Neutrophil (primary cell): ENCODE measurements around the gene GBP7.

Experiments
- H3K27ac ChIP-seq: fragments of 200-600 bp; sonication (generic); 2 replicates; pipeline ENCODE4 v1.5.1; 2016; ENCODE audit warnings: mild to moderate bottlenecking, moderate library complexity
- H3K27me3 ChIP-seq: fragments of 200-600 bp; sonication (generic); 2 replicates; pipeline ENCODE4 v1.6.0; 2016; ENCODE audit warnings: mild to moderate bottlenecking
- H3K36me3 ChIP-seq: fragments of 200-600 bp; sonication (generic); 2 replicates; pipeline ENCODE4 v1.5.1; 2017
- H3K4me1 ChIP-seq, 2 experiments: fragments of 200-600 bp in 1 of 2; sonication (generic) in 1 of 2; 1 replicate in 1 of 2; 2 replicates in 1 of 2; pipeline versions ENCODE4 v1.5.1 to v1.6.1; 2013 to 2016; ENCODE audit warnings: low read depth in 1 of 2, low read length in 1 of 2, mild to moderate bottlenecking in 1 of 2, moderate library complexity in 1 of 2; ENCODE audit not compliant: control insufficient read depth in 1 of 2, insufficient read depth in 1 of 2
- H3K4me3 ChIP-seq, 2 experiments: fragments of 200-600 bp in 1 of 2; sonication (generic) in 1 of 2; 1 replicate in 1 of 2; 2 replicates in 1 of 2; pipeline ENCODE4 v1.5.1; 2013 to 2016; ENCODE audit warnings: low read depth in 1 of 2, low read length in 1 of 2, mild to moderate bottlenecking in 1 of 2, moderate library complexity in 1 of 2
- H3K9me3 ChIP-seq: fragments of 200-600 bp; sonication (generic); 2 replicates; pipeline ENCODE4 v1.5.1; 2016
- TF ChIP-seq, protein P1 (sequence below): fragments of 200-600 bp; sonication (generic); IDR thresholded peaks from 2 replicates; pipeline ENCODE4 v1.5.1; 2016; ENCODE audit warnings: antibody characterized with exemption

Gene GBP7

DNA sequence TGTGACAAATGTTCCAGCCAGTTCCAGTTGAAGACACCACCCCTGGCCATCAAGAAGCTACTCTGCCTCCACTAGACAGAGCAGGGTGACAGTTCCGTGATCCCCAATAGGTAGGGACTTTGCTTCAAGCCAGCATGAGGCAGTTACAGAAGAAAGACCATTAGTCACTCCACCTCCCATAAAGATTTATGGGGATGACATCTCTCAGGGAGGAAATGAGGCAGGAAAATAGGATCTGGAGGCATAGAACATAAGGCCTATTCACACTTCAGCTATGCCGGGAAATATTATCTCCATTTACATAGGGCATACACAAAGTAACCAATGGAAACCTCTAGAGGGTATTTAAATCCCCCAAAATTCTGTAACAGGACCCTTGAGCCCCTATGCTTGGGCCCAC is 3.5 kb upstream of the GBP7 start:
- no peak overlapping the region for H3K27ac ChIP-seq
- no peak overlapping the region for H3K4me3 ChIP-seq
- no peaks in the 10 kb centered on the region for H3K36me3 ChIP-seq
- no peaks in the 10 kb centered on the region for H3K27me3 ChIP-seq
- TF ChIP-seq, protein P1, sequence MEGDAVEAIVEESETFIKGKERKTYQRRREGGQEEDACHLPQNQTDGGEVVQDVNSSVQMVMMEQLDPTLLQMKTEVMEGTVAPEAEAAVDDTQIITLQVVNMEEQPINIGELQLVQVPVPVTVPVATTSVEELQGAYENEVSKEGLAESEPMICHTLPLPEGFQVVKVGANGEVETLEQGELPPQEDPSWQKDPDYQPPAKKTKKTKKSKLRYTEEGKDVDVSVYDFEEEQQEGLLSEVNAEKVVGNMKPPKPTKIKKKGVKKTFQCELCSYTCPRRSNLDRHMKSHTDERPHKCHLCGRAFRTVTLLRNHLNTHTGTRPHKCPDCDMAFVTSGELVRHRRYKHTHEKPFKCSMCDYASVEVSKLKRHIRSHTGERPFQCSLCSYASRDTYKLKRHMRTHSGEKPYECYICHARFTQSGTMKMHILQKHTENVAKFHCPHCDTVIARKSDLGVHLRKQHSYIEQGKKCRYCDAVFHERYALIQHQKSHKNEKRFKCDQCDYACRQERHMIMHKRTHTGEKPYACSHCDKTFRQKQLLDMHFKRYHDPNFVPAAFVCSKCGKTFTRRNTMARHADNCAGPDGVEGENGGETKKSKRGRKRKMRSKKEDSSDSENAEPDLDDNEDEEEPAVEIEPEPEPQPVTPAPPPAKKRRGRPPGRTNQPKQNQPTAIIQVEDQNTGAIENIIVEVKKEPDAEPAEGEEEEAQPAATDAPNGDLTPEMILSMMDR = no peak
- no peaks in the 10 kb centered on the region for H3K9me3 ChIP-seq
- no peaks in the 10 kb centered on the region for H3K4me1 ChIP-seq

GRCh38 chr1:89176971-89177370 is 1.2 kb upstream of the GBP7 start:
- H3K36me3 ChIP-seq = no peaks in the 10 kb centered on the region
- TF ChIP-seq, protein P1 = no peak
- no peak overlapping the region for H3K4me3 ChIP-seq

GRCh38 chr1:89174491-89174890 is 1.3 kb downstream of the GBP7 start:
- H3K9me3 ChIP-seq = no peaks in the 10 kb centered on the region
- no peak overlapping the region for H3K4me3 ChIP-seq
- TF ChIP-seq, protein P1 = no peak
- no peaks in the 10 kb centered on the region for H3K36me3 ChIP-seq
- H3K27ac ChIP-seq = no peak overlapping the region
- no peaks in the 10 kb centered on the region for H3K27me3 ChIP-seq
- no peaks in the 10 kb centered on the region for H3K4me1 ChIP-seq

More at GRCh38 chr1:89176971-89177370, 1.2 kb upstream of the GBP7 start:
- no peaks in the 10 kb centered on the region for H3K4me1 ChIP-seq
- no peaks in the 10 kb centered on the region for H3K27me3 ChIP-seq
- H3K9me3 ChIP-seq = no peaks in the 10 kb centered on the region
- H3K27ac ChIP-seq = no peak overlapping the region

- TF ChIP-seq, protein P1 = no peak
- H3K27me3 ChIP-seq = no peaks in the 10 kb centered on the region
- H3K4me3 ChIP-seq = no peak overlapping the region
- H3K27ac ChIP-seq = no peak overlapping the region
- no peaks in the 10 kb centered on the region for H3K9me3 ChIP-seq
- H3K36me3 ChIP-seq = no peaks in the 10 kb centered on the region
- no peaks in the 10 kb centered on the region for H3K4me1 ChIP-seq
Measured at GRCh38 chr1:89172468-89173143, 3.2 kb downstream of the GBP7 start.

DNA sequence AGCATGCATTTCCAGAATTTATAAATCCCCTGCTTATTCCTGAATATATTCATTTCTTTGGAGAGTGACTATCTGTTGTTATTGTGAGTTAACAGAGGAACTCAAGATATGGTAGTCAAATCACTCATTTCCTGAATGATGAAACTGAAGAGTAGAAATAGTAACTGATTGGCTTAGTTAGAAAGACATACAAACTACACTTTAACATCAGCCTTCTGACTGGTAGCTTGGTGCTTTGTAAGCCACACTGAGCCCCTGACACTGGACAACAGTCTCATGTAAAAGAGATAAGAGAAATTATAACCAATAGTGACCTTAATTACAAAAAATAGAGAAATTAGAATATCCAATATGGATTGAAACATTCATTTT is 4.8 kb downstream of the GBP7 start:
- no peak overlapping the region for H3K27ac ChIP-seq
- no peak overlapping the region for H3K4me3 ChIP-seq
- no peaks in the 10 kb centered on the region for H3K9me3 ChIP-seq
- no peaks in the 10 kb centered on the region for H3K36me3 ChIP-seq
- no peaks in the 10 kb centered on the region for H3K4me1 ChIP-seq
- TF ChIP-seq, protein P1 = no peak
- no peaks in the 10 kb centered on the region for H3K27me3 ChIP-seq
